A673 (cell line): Measurements from ENCODE around the gene MFAP1.

ENCODE experiments used
- CTCF ChIP-seq: fragments of 300-800, 200-600 bp; sonication (generic); conservative IDR thresholded peaks from 2 replicates; pipeline ENCODE4 v1.5.1; 2017; ENCODE audit warnings: low read depth, mild to moderate bottlenecking, antibody characterized with exemption, low read length, moderate library complexity, mixed read lengths
- EZH2 ChIP-seq: fragments of 200-600 bp; sonication (generic); IDR thresholded peaks from 2 replicates; pipeline ENCODE4 v1.6.1; 2017; ENCODE audit warnings: borderline replicate concordance, low read depth, mild to moderate bottlenecking, mixed read lengths, antibody characterized with exemption, low read length; ENCODE audit not compliant: poor library complexity, severe bottlenecking

- no peak for TF ChIP-seq CTCF
- no peak for TF ChIP-seq EZH2
Measured at GRCh38 chr15:43774062-43774461, 50.4 kb downstream of the MFAP1 start.
